NCI-H524 (cell line): Measurements from ENCODE around the gene PRDX6.
"Not testable (repeated sequence)": the region's sequence is repeated elsewhere in the genome, so short reads cannot be mapped to it uniquely, and the experiment has no call there.

ENCODE experiments used
- DNase-seq, 2 experiments: peaks; one replicate each; lab custom pipeline; 2025; lab: John Stamatoyannopoulos, UW

PRDX6 gene

DNA sequence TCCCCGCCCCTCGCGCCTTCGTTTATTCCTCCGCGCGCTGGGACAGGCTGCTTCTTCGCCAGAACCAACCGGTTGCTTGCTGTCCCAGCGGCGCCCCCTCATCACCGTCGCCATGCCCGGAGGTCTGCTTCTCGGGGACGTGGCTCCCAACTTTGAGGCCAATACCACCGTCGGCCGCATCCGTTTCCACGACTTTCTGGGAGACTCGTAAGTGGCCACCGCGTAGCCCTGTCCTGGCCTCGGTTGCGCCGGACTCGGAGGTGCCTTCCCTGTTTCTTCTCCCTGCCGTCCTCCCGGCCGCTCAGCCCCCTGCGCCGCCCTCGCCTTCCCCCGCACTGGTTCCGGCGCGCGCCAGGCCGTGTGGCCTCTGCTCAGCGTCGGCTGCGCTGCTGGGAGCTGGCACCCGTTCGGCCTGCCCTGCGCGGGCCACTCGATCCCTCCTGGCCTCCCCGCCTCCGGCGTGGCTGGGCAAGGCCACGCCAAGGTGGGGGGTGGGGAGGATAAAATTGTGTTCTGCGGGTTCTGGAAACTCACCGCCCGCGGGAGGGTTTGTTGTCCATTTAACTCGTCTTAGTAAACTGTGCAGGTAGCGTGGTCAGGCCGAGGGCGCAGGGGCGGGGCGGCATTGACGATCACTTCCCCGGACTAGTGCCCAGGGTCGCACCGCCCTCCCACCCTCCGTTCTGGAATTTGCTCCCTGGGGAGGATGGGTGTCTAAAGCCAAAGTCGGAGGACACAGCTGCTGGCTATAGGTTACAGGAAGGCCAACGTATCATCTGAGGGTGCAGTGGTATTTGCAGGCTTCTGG is at the start of gene PRDX6:
Gene PRDX6, plus strand, starts transcription at position 50 of the 808 bp plus-strand sequence. Its CDS starts 63 bp downstream, at position 113.
- peak; percentile 79 to 88 for DNase-seq

GRCh38 chr1:173429471-173430402 is 47.4 kb upstream of the PRDX6 start:
- DNase-seq, result peak; percentile 50 to 67

GRCh38 chr1:173430677-173431303 is 46.3 kb upstream of the PRDX6 start:
- DNase-seq, result no peak

DNA sequence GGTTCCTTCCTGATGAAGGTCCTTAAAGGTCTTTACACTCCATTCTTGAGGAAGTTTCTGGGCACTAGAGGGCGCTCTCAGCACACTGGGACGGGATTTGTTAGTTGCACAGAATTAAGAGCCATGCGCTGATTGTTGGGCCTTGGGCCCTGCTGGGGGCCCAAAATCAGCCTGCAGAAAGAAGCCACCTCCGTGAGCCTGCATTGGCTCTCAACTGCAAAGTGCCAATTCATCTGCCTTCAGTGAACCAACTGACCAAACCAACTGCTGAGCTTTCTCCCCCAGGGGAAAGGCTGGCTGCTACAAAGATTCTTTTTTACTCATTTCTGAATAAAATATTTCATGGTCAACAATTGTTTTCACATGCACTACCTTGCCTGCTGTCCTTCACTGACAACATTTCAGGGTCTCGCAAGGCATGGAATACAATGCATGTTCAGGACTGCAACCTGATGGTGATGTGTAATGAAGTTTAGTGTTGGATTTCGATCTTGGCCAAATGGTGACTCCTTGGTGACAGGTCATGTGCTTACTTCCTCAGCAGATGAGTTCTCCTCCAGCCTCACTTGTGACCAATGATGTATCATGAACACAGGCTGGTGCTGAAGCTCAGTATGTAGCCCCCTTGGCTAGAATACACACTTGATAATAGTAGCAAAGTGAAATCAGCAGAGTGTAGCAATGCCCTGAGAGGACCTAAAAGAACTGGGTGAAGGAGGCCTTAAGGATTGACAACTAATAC is 45.7 kb upstream of the PRDX6 start:
- DNase-seq, result peak; percentile 78 to 90

DNA sequence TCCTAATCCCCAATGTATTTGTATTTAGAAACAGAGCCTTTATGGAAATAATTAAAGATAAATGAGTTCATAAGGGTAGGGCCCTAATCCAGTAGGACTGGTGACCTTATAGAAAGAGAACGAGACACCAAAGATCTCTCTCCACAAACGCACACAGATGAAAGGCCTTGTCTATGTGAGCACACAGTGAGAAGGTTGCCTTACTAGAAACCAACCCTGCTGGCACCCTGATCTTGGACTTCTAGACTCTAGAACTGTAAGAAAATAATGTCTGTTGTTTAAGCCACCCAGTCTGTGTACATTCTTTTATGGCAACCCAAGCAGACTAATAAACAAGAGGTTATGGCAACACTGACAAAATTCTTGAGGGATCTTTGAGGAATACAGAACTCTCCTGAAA is 44.8 kb upstream of the PRDX6 start:
- no peak for DNase-seq

DNA sequence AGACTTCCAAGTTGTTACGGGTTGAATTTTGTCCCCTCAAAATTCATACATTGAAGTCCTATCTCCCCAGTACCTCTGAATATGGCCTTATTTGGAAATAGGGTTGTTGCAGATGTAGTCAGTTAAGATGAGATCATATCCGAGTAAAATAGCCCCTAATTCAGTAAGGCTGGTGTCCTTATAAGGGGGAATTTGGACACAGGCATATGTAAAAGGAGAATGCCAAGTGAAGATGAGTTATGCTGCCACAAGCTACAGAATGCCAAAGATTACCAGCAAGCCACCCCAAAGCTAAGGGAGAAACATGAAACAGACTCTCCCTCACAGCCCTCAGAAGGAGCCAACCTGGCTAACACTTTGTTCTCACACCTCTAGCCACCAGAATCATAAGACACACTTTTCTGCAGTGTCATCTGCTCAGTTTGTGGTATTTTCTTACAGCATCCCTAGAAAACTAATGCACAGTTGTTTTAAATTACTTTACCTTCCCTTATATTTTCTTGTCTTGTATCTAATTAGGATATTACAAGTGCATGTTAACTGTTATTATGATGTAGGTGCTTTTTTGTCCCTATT is 43.3 kb upstream of the PRDX6 start:
- no peak for DNase-seq

DNA sequence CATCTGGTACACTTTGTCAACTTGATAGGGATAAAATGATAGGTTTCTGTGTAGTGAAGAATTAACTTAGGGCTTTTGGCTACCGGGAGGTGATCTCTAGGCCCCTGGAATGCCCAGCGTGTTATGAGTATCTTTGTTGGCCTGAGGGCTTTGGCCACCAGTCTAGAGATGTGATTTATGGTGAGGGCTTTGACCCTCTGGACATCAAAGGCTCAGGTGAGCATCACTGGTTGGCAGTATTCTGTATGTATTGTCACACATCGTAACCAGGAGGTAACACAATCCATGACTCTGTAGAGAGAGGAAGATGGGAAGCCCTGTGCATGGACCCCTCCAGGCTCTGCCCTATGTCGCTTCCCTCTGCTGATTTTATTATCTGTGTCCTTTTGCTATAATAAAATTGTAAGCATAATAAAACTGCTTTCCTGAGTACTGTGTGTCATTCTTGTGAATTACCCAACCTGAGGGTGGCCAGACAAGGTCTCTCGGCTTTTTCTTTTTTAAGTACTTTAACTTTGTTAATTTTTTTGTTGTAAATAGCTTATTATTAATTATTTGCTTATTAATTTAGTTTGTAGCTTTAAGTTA is 40.2 kb upstream of the PRDX6 start:
- no peak for DNase-seq

GRCh38 chr1:173438675-173439074 is 38.5 kb upstream of the PRDX6 start:
- no peak for DNase-seq

GRCh38 chr1:173440430-173440829 is 36.7 kb upstream of the PRDX6 start:
- DNase-seq, result no peak

- DNase-seq, result no peak
Measured at GRCh38 chr1:173444757-173445156, 32.4 kb upstream of the PRDX6 start.

GRCh38 chr1:173445164-173445563 is 32.0 kb upstream of the PRDX6 start:
- DNase-seq, result no peak

DNA sequence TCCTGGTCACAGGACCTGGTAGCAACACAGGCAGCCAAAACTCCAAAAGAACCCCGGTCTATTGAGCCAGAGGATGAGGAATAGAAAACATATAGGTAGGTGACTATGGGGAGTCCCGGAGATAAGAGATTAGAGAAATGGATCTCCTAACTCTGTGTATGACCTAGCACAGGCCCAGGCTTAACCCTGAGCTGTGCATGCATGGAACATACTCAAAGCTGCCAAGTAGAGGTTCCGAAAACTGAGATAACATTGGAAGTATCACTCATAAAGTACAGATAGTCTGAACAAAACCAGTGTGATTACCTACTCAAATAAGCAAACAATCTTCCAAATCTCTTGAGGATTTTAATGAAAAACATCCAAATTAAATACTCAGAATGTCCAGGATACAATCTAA is 31.5 kb upstream of the PRDX6 start:
- DNase-seq, result no peak

- no peak for DNase-seq
Measured at GRCh38 chr1:173447224-173447623, 29.9 kb upstream of the PRDX6 start.

DNA sequence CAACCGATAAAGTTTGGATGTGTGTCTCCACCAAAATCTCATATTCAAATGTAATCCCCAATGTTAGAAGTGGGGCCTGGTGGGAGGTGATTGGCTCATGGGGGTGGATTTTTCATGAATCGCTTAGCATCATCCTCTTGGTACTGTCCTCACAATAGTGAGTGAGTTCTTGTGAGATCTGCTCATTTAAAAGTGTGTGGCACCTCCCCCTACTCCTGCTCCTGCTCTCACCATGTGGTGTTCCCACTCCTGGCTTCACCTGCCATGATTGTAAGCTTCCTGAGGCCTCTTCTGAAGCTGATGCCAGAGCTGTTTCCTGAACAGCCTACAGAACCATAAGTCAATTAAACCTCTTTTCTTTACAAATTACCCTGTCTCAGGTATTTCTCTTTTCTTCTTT is 28.2 kb upstream of the PRDX6 start:
- DNase-seq, result no peak

DNA sequence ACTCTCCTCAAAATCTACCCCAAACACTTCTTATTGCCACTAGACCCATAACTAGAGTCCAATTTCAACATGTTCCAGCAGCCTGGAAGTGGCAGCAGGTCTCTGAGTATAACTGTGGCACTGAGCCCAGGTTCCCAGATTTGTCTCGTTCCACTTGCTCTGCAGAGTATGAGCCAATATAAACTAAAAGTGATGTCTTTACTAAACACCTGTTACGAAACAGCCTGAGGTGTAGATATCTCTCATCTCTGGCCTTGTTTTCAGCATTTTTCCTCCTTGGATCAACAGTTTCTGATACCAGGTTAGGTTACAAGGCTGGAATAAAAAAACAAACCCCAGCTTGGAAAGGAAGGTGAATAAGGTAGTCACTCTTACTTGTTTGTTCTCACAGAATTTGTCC is 25.2 kb upstream of the PRDX6 start:
- no peak for DNase-seq

- DNase-seq, result no peak
Measured at GRCh38 chr1:173453982-173454381, 23.2 kb upstream of the PRDX6 start.

DNA sequence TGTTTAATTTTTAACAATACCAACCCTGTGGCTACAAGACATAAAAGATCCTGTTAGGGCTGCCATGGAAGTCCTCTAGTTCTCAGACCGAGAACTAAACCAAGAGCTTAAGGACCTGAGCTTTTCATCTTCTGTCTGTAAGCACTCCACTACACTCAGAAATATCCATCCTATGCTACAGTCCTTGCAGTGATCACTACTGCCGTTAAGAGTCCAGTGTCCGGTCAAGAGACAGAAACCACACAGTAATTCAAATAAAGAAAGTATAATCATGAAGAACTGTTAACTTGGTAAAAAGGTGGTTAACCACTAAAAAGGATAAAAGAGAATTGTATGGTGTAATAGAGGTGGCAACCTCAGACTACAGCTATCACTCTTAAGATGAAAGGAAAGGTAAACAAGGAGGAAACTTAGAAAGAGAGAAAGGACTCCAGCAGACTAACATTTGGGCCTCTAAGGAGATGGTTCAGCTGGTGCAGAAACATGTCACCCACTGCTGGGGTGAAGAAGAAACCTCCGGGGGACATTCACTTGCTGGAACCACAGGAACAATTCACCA is 22.1 kb upstream of the PRDX6 start:
- no peak for DNase-seq

GRCh38 chr1:173459885-173460284 is 17.2 kb upstream of the PRDX6 start:
- DNase-seq, result no peak

GRCh38 chr1:173462666-173463065 is 14.5 kb upstream of the PRDX6 start:
- DNase-seq, result not testable (repeated sequence)

GRCh38 chr1:173464185-173464584 is 12.9 kb upstream of the PRDX6 start:
- DNase-seq, result not testable (repeated sequence)

- no peak for DNase-seq
Measured at GRCh38 chr1:173467426-173467825, 9.7 kb upstream of the PRDX6 start.
